Mesenchymal stem cell (in vitro differentiated cells and primary cell): ENCODE data around the gene ESR1.
"Not testable (repeated sequence)": the region's sequence is repeated elsewhere in the genome, so short reads cannot be mapped to it uniquely, and the experiment has no call there.

Experiments
- DNase-seq: peaks from one replicate; pipeline ENCODE4 v3.0.0-alpha.2; 2013
- H2AFZ ChIP-seq: one replicate; pipeline ENCODE4 v1.6.1; 2013; ENCODE audit warnings: low read depth, mild to moderate bottlenecking, control low read depth, inconsistent platforms, low read length, moderate library complexity
- H2AK5ac ChIP-seq: 2 replicates; pipeline ENCODE4 v1.6.1; 2013; ENCODE audit warnings: low read length, moderate library complexity, mild to moderate bottlenecking, inconsistent platforms; ENCODE audit not compliant: severe bottlenecking
- H2BK120ac ChIP-seq: one replicate; pipeline ENCODE4 v1.6.1; 2013; ENCODE audit warnings: low read depth, mild to moderate bottlenecking, inconsistent platforms, low read length, moderate library complexity
- H2BK12ac ChIP-seq, 2 experiments: one replicate each; pipeline ENCODE4 v1.6.1; 2013; ENCODE audit warnings: inconsistent platforms in 2 of 2, low read length in 2 of 2, mild to moderate bottlenecking in 2 of 2, moderate library complexity in 2 of 2, control low read depth in 1 of 2
- H2BK15ac ChIP-seq: one replicate; pipeline ENCODE4 v1.6.1; 2013; ENCODE audit warnings: mild to moderate bottlenecking, low read depth, inconsistent platforms; ENCODE audit not compliant: poor library complexity, severe bottlenecking
- H2BK5ac ChIP-seq: 2 replicates; pipeline ENCODE4 v1.6.1; 2013; ENCODE audit warnings: low read depth, mild to moderate bottlenecking, low read length, control low read depth, inconsistent platforms; ENCODE audit not compliant: poor library complexity, severe bottlenecking
- H3K14ac ChIP-seq, 2 experiments: one replicate each; pipeline ENCODE4 v1.6.1; 2013; ENCODE audit warnings: inconsistent platforms in 2 of 2, low read length in 2 of 2, control low read depth in 1 of 2, mild to moderate bottlenecking in 1 of 2, moderate library complexity in 1 of 2
- H3K18ac ChIP-seq, 2 experiments: one replicate each; pipeline ENCODE4 v1.6.1; 2013; ENCODE audit warnings: inconsistent platforms in 2 of 2, low read length in 2 of 2, control low read depth in 1 of 2, low read depth in 1 of 2, mild to moderate bottlenecking in 1 of 2
- H3K23ac ChIP-seq, 2 experiments: one replicate each; pipeline ENCODE4 v1.6.1; 2013; ENCODE audit warnings: inconsistent platforms in 2 of 2, low read length in 2 of 2, mild to moderate bottlenecking in 2 of 2, moderate library complexity in 2 of 2, control low read depth in 1 of 2
- H3K27ac ChIP-seq: 2 replicates; pipeline ENCODE4 v1.5.1; 2013; ENCODE audit warnings: mild to moderate bottlenecking, moderate library complexity, low read length, control low read depth, inconsistent platforms; ENCODE audit not compliant: poor library complexity, severe bottlenecking
- H3K27me3 ChIP-seq, 2 experiments: 2 replicates each; pipeline versions ENCODE4 v1.6.1 to v1.7.0; 2013; ENCODE audit warnings: low read length in 2 of 2, mild to moderate bottlenecking in 2 of 2, moderate library complexity in 2 of 2, control low read depth in 1 of 2, inconsistent platforms in 1 of 2; ENCODE audit not compliant: control insufficient read depth in 1 of 2, insufficient read depth in 1 of 2
- H3K36me3 ChIP-seq, 2 experiments: 2 replicates each; pipeline versions ENCODE4 v1.6.1 to v1.7.0; 2013; ENCODE audit warnings: low read length in 2 of 2, control low read depth in 1 of 2, inconsistent platforms in 1 of 2, low read depth in 1 of 2, mild to moderate bottlenecking in 1 of 2; ENCODE audit not compliant: insufficient read depth in 2 of 2, control insufficient read depth in 1 of 2
- H3K4ac ChIP-seq, 2 experiments: one replicate each; pipeline ENCODE4 v1.6.1; 2013; ENCODE audit warnings: inconsistent platforms in 2 of 2, low read length in 2 of 2, mild to moderate bottlenecking in 2 of 2, moderate library complexity in 2 of 2, control low read depth in 1 of 2, low read depth in 1 of 2
- H3K4me1 ChIP-seq: 2 replicates; pipeline ENCODE4 v1.6.1; 2013; ENCODE audit warnings: low read depth, low read length, control low read depth; ENCODE audit not compliant: control insufficient read depth, insufficient read depth
- H3K4me2 ChIP-seq: 2 replicates; pipeline ENCODE4 v1.6.1; 2013; ENCODE audit warnings: low read length, mild to moderate bottlenecking, inconsistent platforms; ENCODE audit not compliant: poor library complexity, severe bottlenecking
- H3K4me3 ChIP-seq, 2 experiments: 2 replicates each; pipeline versions ENCODE4 v1.5.1 to v1.7.0; 2013; ENCODE audit warnings: low read length in 2 of 2, mild to moderate bottlenecking in 2 of 2, control low read depth in 1 of 2, low read depth in 1 of 2; ENCODE audit not compliant: insufficient read depth in 1 of 2
- H3K79me1 ChIP-seq: replicated peaks from 2 replicates; pipeline ENCODE4 v1.6.1; 2013; ENCODE audit warnings: mild to moderate bottlenecking, control low read depth, low read length, inconsistent platforms; ENCODE audit not compliant: poor library complexity, severe bottlenecking
- H3K9ac ChIP-seq: 2 replicates; pipeline ENCODE4 v1.7.0; 2013; ENCODE audit warnings: mild to moderate bottlenecking, low read length, moderate library complexity
- H3K9me3 ChIP-seq: 2 replicates; pipeline ENCODE4 v1.7.0; 2013; ENCODE audit warnings: mild to moderate bottlenecking, low read length; ENCODE audit not compliant: control insufficient read depth
- H4K8ac ChIP-seq: one replicate; pipeline ENCODE4 v1.6.1; 2013; ENCODE audit warnings: inconsistent platforms, mild to moderate bottlenecking, low read length, moderate library complexity
- H4K91ac ChIP-seq: one replicate; pipeline ENCODE4 v1.6.1; 2013; ENCODE audit warnings: mild to moderate bottlenecking, low read length, inconsistent platforms
- WGBS: methylation state at CpG from one replicate; pipeline ENCODE4 v1.1.7; 2013; ENCODE audit warnings: mixed read lengths; 5-methylcytosine and 5-hydroxymethylcytosine counted together

ESR1 gene

DNA sequence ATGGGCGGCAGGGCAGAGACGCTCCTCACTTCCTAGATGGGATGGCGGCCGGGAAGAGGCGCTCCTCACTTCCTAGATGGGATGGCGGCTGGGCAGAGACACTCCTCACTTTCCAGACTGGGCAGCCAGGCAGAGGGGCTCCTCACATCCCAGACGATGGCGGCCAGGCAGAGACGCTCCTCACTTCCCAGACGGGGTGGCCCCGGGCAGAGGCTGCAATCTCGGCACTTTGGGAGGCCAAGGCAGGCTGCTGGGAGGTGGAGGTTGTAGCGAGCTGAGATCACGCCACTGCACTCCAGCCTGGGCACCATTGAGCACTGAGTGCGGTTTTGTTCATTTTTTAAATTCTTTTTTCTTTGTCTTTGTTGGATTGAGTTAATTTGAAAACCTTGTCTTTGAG is 92.3 kb downstream of the ESR1 start:
- not testable (repeated sequence) for H3K27ac ChIP-seq, H4K8ac ChIP-seq, H3K4me1 ChIP-seq, H4K91ac ChIP-seq, H2BK120ac ChIP-seq, H3K4me2 ChIP-seq, H3K14ac ChIP-seq, H2BK15ac ChIP-seq, DNase-seq, H3K18ac ChIP-seq, H2AFZ ChIP-seq, H3K36me3 ChIP-seq, H3K9ac ChIP-seq, H3K27me3 ChIP-seq, H3K79me1 ChIP-seq, H3K4me3 ChIP-seq, H2BK5ac ChIP-seq, H3K4ac ChIP-seq, H2BK12ac ChIP-seq, H2AK5ac ChIP-seq, H3K23ac ChIP-seq
- H3K9me3 ChIP-seq, result peaks cover 18% of the 10 kb centered on the region
- 89% methylated on average over 15 of the region's 15 CpGs for WGBS

DNA sequence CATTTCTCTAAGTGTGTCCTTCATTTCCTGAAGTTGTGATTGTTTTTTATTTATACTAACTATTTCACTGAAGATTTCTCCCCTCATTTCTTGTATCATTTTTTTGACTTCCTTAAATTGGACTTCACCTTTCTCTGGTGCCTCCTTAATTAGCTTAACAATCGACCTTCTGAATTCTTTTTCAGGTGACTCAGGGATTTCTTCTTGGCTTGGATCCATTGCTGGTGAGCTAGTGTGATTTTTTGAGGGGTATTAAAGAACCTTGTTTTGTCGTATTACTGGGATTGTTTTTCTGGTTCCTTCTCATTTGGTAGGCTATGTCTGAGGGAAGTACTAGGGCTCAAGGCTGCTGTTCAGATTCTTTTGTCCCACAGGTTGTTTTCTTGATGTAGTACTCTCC is 92.8 kb downstream of the ESR1 start:
- Histone ChIP-seq H3K4me1 (no peaks in the 10 kb centered on the region), H2BK12ac (no peak overlapping the region), H3K36me3 (no peaks in the 10 kb centered on the region), H3K27ac (no peak overlapping the region), H3K9me3 (peaks cover 17% of the 10 kb centered on the region), H3K4ac (no peak overlapping the region), H3K14ac (no peak overlapping the region), H3K79me1 (no peaks in the 10 kb centered on the region), H3K4me2 (no peak overlapping the region), H3K4me3 (no peak overlapping the region), H2AK5ac (no peak overlapping the region), H2AFZ (no peak overlapping the region), H4K91ac (no peak overlapping the region), H3K27me3 (no peaks in the 10 kb centered on the region), H3K23ac (no peak overlapping the region), H2BK5ac (no peak overlapping the region), H4K8ac (no peak overlapping the region), H2BK120ac (no peak overlapping the region), H2BK15ac (no peak overlapping the region), H3K9ac (no peak overlapping the region), H3K18ac (no peak overlapping the region)
- no peak for DNase-seq
- 73% methylated on average over 2 of the region's 2 CpGs for WGBS

DNA sequence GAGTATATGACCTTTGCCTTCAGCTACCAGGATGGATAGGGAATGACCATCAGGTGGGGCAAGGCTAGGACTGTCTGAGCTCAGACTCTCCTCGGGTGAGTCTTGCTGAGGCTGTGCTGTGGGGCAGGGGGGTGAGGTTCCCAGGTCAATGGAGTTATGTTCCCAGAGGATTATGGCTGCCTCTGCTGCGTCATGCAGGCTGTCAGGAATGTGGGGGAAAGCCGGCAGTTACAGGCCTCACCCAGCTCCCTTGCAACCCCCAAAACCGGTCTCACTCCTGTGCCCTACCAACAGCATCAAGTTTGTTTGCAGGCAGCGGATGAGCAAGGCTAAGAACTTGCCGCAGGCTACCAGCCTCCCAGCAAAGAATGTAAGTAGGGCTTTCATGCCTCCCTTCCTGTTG is 93.5 kb downstream of the ESR1 start:
- no peak overlapping the region for H3K4me2 ChIP-seq
- H4K8ac ChIP-seq, result no peak overlapping the region
- H3K23ac ChIP-seq, result no peak overlapping the region
- H3K79me1 ChIP-seq, result no peaks in the 10 kb centered on the region
- 86% methylated on average over 6 of the region's 6 CpGs for WGBS
- DNase-seq, result no peak
- H3K9me3 ChIP-seq, result peaks cover 12% of the 10 kb centered on the region
- H3K9ac ChIP-seq, result no peak overlapping the region
- no peak overlapping the region for H2BK5ac ChIP-seq
- peak overlapping the region; percentile 11 for H2AFZ ChIP-seq
- H2BK15ac ChIP-seq, result no peak overlapping the region
- no peaks in the 10 kb centered on the region for H3K27me3 ChIP-seq
- H2AK5ac ChIP-seq, result no peak overlapping the region
- no peak overlapping the region for H3K4ac ChIP-seq
- no peak overlapping the region for H4K91ac ChIP-seq
- H3K27ac ChIP-seq, result no peak overlapping the region
- no peaks in the 10 kb centered on the region for H3K4me1 ChIP-seq
- no peak overlapping the region for H2BK12ac ChIP-seq
- H3K14ac ChIP-seq, result no peak overlapping the region
- H2BK120ac ChIP-seq, result no peak overlapping the region
- no peaks in the 10 kb centered on the region for H3K36me3 ChIP-seq
- H3K18ac ChIP-seq, result no peak overlapping the region
- no peak overlapping the region for H3K4me3 ChIP-seq

DNA sequence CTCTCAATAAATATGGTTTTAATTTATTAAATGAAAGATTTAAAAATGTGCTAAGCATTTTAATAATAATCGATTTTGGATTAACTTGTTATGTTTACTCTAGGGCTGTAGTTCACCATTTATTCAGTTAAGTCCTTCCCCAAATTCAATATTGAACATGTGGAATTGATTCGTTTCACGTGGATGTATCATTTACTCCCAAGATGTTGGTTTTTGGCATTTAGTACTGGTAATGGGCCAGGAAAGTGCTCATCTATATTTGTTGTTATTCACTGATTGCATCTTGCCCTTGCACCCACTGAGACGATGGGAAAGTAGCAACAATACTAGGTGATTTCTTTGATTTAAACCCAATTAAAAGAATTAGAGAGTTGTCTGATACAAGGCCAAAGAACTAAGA is 97.1 kb downstream of the ESR1 start:
- no peak overlapping the region for H3K9ac ChIP-seq
- H4K91ac ChIP-seq, result no peak overlapping the region
- no peak overlapping the region for H3K4me2 ChIP-seq
- no peak overlapping the region for H2BK120ac ChIP-seq
- no peak overlapping the region for H3K18ac ChIP-seq
- no peak overlapping the region for H3K4me3 ChIP-seq
- H3K9me3 ChIP-seq, result no peaks in the 10 kb centered on the region
- H2AK5ac ChIP-seq, result no peak overlapping the region
- no peak overlapping the region for H2BK5ac ChIP-seq
- H2AFZ ChIP-seq, result no peak overlapping the region
- no peaks in the 10 kb centered on the region for H3K36me3 ChIP-seq
- no peak overlapping the region for H3K23ac ChIP-seq
- 76% methylated on average over 3 of the region's 4 CpGs for WGBS
- H3K4me1 ChIP-seq, result no peaks in the 10 kb centered on the region
- H2BK12ac ChIP-seq, result no peak overlapping the region
- H3K4ac ChIP-seq, result no peak overlapping the region
- H3K27me3 ChIP-seq, result no peaks in the 10 kb centered on the region
- H3K27ac ChIP-seq, result no peak overlapping the region
- DNase-seq, result no peak
- no peak overlapping the region for H2BK15ac ChIP-seq
- no peaks in the 10 kb centered on the region for H3K79me1 ChIP-seq
- no peak overlapping the region for H4K8ac ChIP-seq
- H3K14ac ChIP-seq, result no peak overlapping the region
